ENCODE measurements around the gene CLC.

GRCh38 chr19:39768334-39768733 is 30.5 kb upstream of the CLC start:
- TF ChIP-seq CTCF (IDR thresholded peaks at IDR 0.05) (no peak), EZH2 (IDR thresholded peaks at IDR 0.05; ENCODE audit: borderline replicate concordance, insufficient read depth, low read depth, low read length, poor library complexity, severe bottlenecking) (no peak)
